Trophoblast cell (in vitro differentiated cells and primary cell): ENCODE measurements around the gene SIAH3.

Experiments
- DNase-seq, 2 donors: peaks; one replicate each; pipeline ENCODE4 v3.0.0-alpha.2; 2016
- H2AFZ ChIP-seq: 2 replicates; pipeline ENCODE4 v1.6.1; 2013; ENCODE audit warnings: low read length, moderate library complexity, mild to moderate bottlenecking; ENCODE audit not compliant: insufficient read depth, poor library complexity
- H2AK5ac ChIP-seq: 2 replicates; pipeline ENCODE4 v1.6.1; 2013; ENCODE audit warnings: mild to moderate bottlenecking, low read length
- H2BK120ac ChIP-seq: 2 replicates; pipeline ENCODE4 v1.6.1; 2013; ENCODE audit warnings: low read length, mild to moderate bottlenecking, moderate library complexity; ENCODE audit not compliant: insufficient read depth, poor library complexity
- H2BK12ac ChIP-seq: 2 replicates; pipeline ENCODE4 v1.6.1; 2013; ENCODE audit warnings: mild to moderate bottlenecking, low read length, moderate library complexity
- H2BK5ac ChIP-seq: 2 replicates; pipeline ENCODE4 v1.6.1; 2013; ENCODE audit warnings: low read length, low read depth, moderate library complexity, mild to moderate bottlenecking; ENCODE audit not compliant: poor library complexity
- H3K14ac ChIP-seq: 2 replicates; pipeline ENCODE4 v1.6.1; 2013; ENCODE audit warnings: mild to moderate bottlenecking, low read length
- H3K18ac ChIP-seq: 2 replicates; pipeline ENCODE4 v1.6.1; 2013; ENCODE audit warnings: mild to moderate bottlenecking, low read length
- H3K23ac ChIP-seq: 2 replicates; pipeline ENCODE4 v1.6.1; 2013; ENCODE audit warnings: low read length
- H3K27ac ChIP-seq: 2 replicates; pipeline ENCODE4 v1.5.1; 2013; ENCODE audit warnings: low read depth, mild to moderate bottlenecking, inconsistent platforms, low read length, moderate library complexity
- H3K27me3 ChIP-seq: 2 replicates; pipeline ENCODE4 v1.6.1; 2013; ENCODE audit warnings: inconsistent platforms, mild to moderate bottlenecking, low read length, moderate library complexity; ENCODE audit not compliant: insufficient read depth
- H3K36me3 ChIP-seq, 2 experiments: 1 replicate in 1 of 2; 2 replicates in 1 of 2; pipeline ENCODE4 v1.6.1; 2013; ENCODE audit warnings: low read length in 2 of 2, mild to moderate bottlenecking in 2 of 2, moderate library complexity in 1 of 2; ENCODE audit not compliant: insufficient read depth in 2 of 2, control insufficient read depth in 1 of 2
- H3K4ac ChIP-seq: 2 replicates; pipeline ENCODE4 v1.6.1; 2013; ENCODE audit warnings: low read depth, mild to moderate bottlenecking, low read length, moderate library complexity
- H3K4me1 ChIP-seq, 2 experiments: 1 replicate in 1 of 2; 2 replicates in 1 of 2; pipeline ENCODE4 v1.6.1; 2013; ENCODE audit warnings: low read length in 2 of 2, mild to moderate bottlenecking in 2 of 2, moderate library complexity in 1 of 2; ENCODE audit not compliant: insufficient read depth in 2 of 2, control insufficient read depth in 1 of 2
- H3K4me2 ChIP-seq: 2 replicates; pipeline ENCODE4 v1.6.1; 2013; ENCODE audit warnings: inconsistent platforms, mild to moderate bottlenecking, low read length, moderate library complexity
- H3K4me3 ChIP-seq: 2 replicates; pipeline ENCODE4 v1.5.1; 2013; ENCODE audit warnings: mild to moderate bottlenecking, low read depth, low read length, inconsistent platforms
- H3K79me1 ChIP-seq: one replicate; pipeline ENCODE4 v1.6.1; 2013; ENCODE audit warnings: low read length
- H3K79me2 ChIP-seq: 2 replicates; pipeline ENCODE4 v1.6.1; 2013; ENCODE audit warnings: low read length, mild to moderate bottlenecking; ENCODE audit not compliant: control insufficient read depth, insufficient read depth, poor library complexity
- H3K9ac ChIP-seq: 2 replicates; pipeline ENCODE4 v1.6.1; 2013; ENCODE audit warnings: mild to moderate bottlenecking, low read length
- H3K9me3 ChIP-seq: 2 replicates; pipeline ENCODE4 v1.6.1; 2013; ENCODE audit warnings: low read depth, mild to moderate bottlenecking, control low read depth, inconsistent platforms, low read length; ENCODE audit not compliant: insufficient read depth
- H4K12ac ChIP-seq: 2 replicates; pipeline ENCODE4 v1.6.1; 2013; ENCODE audit warnings: low read depth, mild to moderate bottlenecking, low read length, moderate library complexity
- H4K8ac ChIP-seq: 2 replicates; pipeline ENCODE4 v1.6.1; 2013; ENCODE audit warnings: low read depth, mild to moderate bottlenecking, low read length, moderate library complexity
- H4K91ac ChIP-seq: one replicate; pipeline ENCODE4 v1.6.1; 2013; ENCODE audit warnings: low read depth, mild to moderate bottlenecking, low read length, moderate library complexity
- WGBS: extraction: QIAGEN DNeasy Blood & Tissue Kit; methylation state at CpG from one replicate; pipeline ENCODE4 v1.1.7; 2013; ENCODE audit warnings: missing lambda C conversion rate; ENCODE audit not compliant: insufficient read length, insufficient coverage; ENCODE audit errors: extremely low coverage; 5-methylcytosine and 5-hydroxymethylcytosine counted together

SIAH3 gene

GRCh38 chr13:45849408-45849807, 2.1 kb downstream of the SIAH3 start:
- Histone ChIP-seq H2BK12ac (no peak overlapping the region), H4K12ac (no peak overlapping the region)

GRCh38 chr13:45847554-45848224, 3.9 kb downstream of the SIAH3 start:
- peaks cover 13 to 20% of the 10 kb centered on the region in 2 experiments for H3K4me1 ChIP-seq
- no peak overlapping the region for H4K8ac ChIP-seq
- no peak overlapping the region for H2AFZ ChIP-seq
- no peak overlapping the region for H2BK120ac ChIP-seq
- H3K23ac ChIP-seq: no peak overlapping the region
- no CpG with 5 or more reads among the region's 13 CpGs for WGBS
- no peak overlapping the region for H2BK12ac ChIP-seq
- no peak overlapping the region for H3K27ac ChIP-seq
- no peaks in the 10 kb centered on the region for H3K9me3 ChIP-seq
- H3K79me2 ChIP-seq: no peaks in the 10 kb centered on the region
- no peak overlapping the region for H4K91ac ChIP-seq
- peaks cover 13% of the 10 kb centered on the region for H3K27me3 ChIP-seq
- H3K18ac ChIP-seq: no peak overlapping the region
- H4K12ac ChIP-seq: no peak overlapping the region
- no peak overlapping the region for H3K4me3 ChIP-seq
- no peak overlapping the region for H3K4me2 ChIP-seq
- no peaks in the 10 kb centered on the region for H3K36me3 ChIP-seq
- no peak overlapping the region for H3K14ac ChIP-seq
- no peak overlapping the region for H2BK5ac ChIP-seq
- H3K4ac ChIP-seq: no peak overlapping the region
- H2AK5ac ChIP-seq: no peak overlapping the region
- H3K79me1 ChIP-seq: no peaks in the 10 kb centered on the region
- no peak overlapping the region for H3K9ac ChIP-seq
- DNase-seq: peak in 1 of 2 donors; percentile 12

More at GRCh38 chr13:45849408-45849807, 2.1 kb downstream of the SIAH3 start:
- Histone ChIP-seq H3K4me3 (no peak overlapping the region), H3K36me3 (no peaks in the 10 kb centered on the region), H3K27me3 (peaks cover 15% of the 10 kb centered on the region), H2BK5ac (no peak overlapping the region), H3K27ac (no peak overlapping the region), H3K18ac (no peak overlapping the region), H3K4me2 (no peak overlapping the region), H3K14ac (no peak overlapping the region), H3K4me1 (peaks cover 13 to 20% of the 10 kb centered on the region in 2 experiments), H2AK5ac (no peak overlapping the region), H3K9ac (no peak overlapping the region), H2AFZ (no peak overlapping the region), H4K91ac (no peak overlapping the region), H3K4ac (no peak overlapping the region), H3K9me3 (no peaks in the 10 kb centered on the region), H3K23ac (no peak overlapping the region), H3K79me2 (no peaks in the 10 kb centered on the region), H2BK120ac (no peak overlapping the region), H4K8ac (no peak overlapping the region), H3K79me1 (no peaks in the 10 kb centered on the region)
- no peak for DNase-seq
- no CpG with 5 or more reads among the region's 2 CpGs for WGBS

GRCh38 chr13:45846681-45847080, 4.9 kb downstream of the SIAH3 start:
- no CpG with 5 or more reads among the region's 8 CpGs for WGBS
- Histone ChIP-seq H4K8ac (no peak overlapping the region), H4K12ac (no peak overlapping the region), H3K14ac (no peak overlapping the region), H3K36me3 (no peaks in the 10 kb centered on the region), H3K18ac (no peak overlapping the region), H3K9ac (no peak overlapping the region), H2BK120ac (no peak overlapping the region), H3K79me2 (no peaks in the 10 kb centered on the region), H3K4me2 (no peak overlapping the region), H2BK5ac (no peak overlapping the region), H3K4ac (no peak overlapping the region), H3K79me1 (no peaks in the 10 kb centered on the region), H3K4me1 (peaks cover 13 to 20% of the 10 kb centered on the region in 2 experiments), H2BK12ac (no peak overlapping the region), H3K27me3 (peaks cover 9% of the 10 kb centered on the region), H3K27ac (no peak overlapping the region), H4K91ac (no peak overlapping the region), H2AK5ac (no peak overlapping the region), H2AFZ (no peak overlapping the region), H3K23ac (no peak overlapping the region), H3K9me3 (no peaks in the 10 kb centered on the region), H3K4me3 (no peak overlapping the region)
- DNase-seq: no peak

GRCh38 chr13:45838171-45838745, 13.3 kb downstream of the SIAH3 start:
- no CpG with 5 or more reads among the region's 12 CpGs for WGBS
- Histone ChIP-seq H2BK5ac (no peak overlapping the region), H2AK5ac (no peak overlapping the region), H3K4ac (no peak overlapping the region), H2BK12ac (no peak overlapping the region), H3K27me3 (no peaks in the 10 kb centered on the region), H3K14ac (no peak overlapping the region), H3K27ac (no peak overlapping the region), H3K79me2 (no peaks in the 10 kb centered on the region), H3K36me3 (no peaks in the 10 kb centered on the region), H4K8ac (no peak overlapping the region), H4K91ac (no peak overlapping the region), H2BK120ac (no peak overlapping the region), H3K4me1 (no peaks in the 10 kb centered on the region), H3K4me2 (no peak overlapping the region), H3K4me3 (no peak overlapping the region), H3K9me3 (no peaks in the 10 kb centered on the region), H3K9ac (peak overlapping the region; percentile 37), H2AFZ (no peak overlapping the region), H3K79me1 (no peaks in the 10 kb centered on the region), H3K23ac (no peak overlapping the region), H3K18ac (no peak overlapping the region), H4K12ac (no peak overlapping the region)
- DNase-seq: no peak
